Measurements from ENCODE around the gene VSTM4. TPM values are rescaled to one million over a fixed set of nuclear protein-coding genes. Genes with fewer than 3 reads are reported as not detected.

VSTM4 gene
- total and polyA plus RNA-seq, 9 of the 15 experiments (the other 6 are each of a cell fraction or from before 2014, with no cell fraction given): 1.0 to 7.9 (median 3.0) TPM

DNA sequence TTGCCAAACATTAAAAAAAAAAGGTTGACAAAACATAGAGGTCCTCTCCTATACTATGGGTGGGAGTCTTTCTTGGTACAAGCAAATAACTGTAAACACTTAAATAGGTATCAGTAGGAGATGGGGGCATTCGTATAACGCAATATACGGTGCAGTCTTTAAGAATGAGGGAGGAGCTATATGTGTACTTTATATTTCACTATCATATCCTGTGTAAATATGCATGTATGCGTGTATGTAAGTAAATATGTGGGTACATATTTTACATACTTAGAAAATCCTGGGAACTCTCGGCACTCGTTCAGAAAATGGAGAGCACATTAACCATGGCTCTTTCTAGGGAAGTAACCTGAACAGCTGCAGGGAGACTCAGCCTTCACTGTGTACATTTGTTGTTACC is 93.6 kb downstream of the VSTM4 start:
- Histone ChIP-seq H3K9ac (ENCODE audit: insufficient read depth in 1 of 2, low read depth in 2 of 2, low read length in 2 of 2) (no peak overlapping the region), H3K27me3 (ENCODE audit: control insufficient read depth in 2 of 2, insufficient read depth in 2 of 2, low read length in 2 of 2) (no peaks in the 10 kb centered on the region), H3K4me1 (replicated peaks in 1 of 2; ENCODE audit: control insufficient read depth in 2 of 2, insufficient read depth in 2 of 2, low read length in 2 of 2) (no peaks in the 10 kb centered on the region), H3K79me2 (ENCODE audit: control insufficient read depth, insufficient read depth, low read length) (no peaks in the 10 kb centered on the region), H3K27ac (ENCODE audit: extremely low read depth, low read depth, low read length) (no peak overlapping the region), H3K4me2 (ENCODE audit: insufficient read depth, low read length) (no peak overlapping the region), H3K36me3 (ENCODE audit: control insufficient read depth, insufficient read depth, low read length) (no peaks in the 10 kb centered on the region), H4K20me1 (replicated peaks; ENCODE audit: control insufficient read depth, insufficient read depth, low read length) (no peaks in the 10 kb centered on the region), H3K4me3 (no peak overlapping the region), H3K9me1 (ENCODE audit: control insufficient read depth, insufficient read depth, low read length) (no peaks in the 10 kb centered on the region), H2AFZ (ENCODE audit: low read depth, low read length) (no peak overlapping the region), H3K9me3 (replicated peaks; ENCODE audit: control insufficient read depth, insufficient read depth, low read depth, low read length) (no peaks in the 10 kb centered on the region)
- DNase-seq (ENCODE audit: extremely low read depth in 1 of 4, low spot score in 3 of 4) (no peak), FAIRE-seq (no peak), ATAC-seq (no peak)
- POLR2A ChIA-PET: interaction anchor here (1.6 kb wide), 1 partner anchor 11 kb away, joined by 4 read pairs; no protein-coding TSS in a partner anchor
- CTCF ChIA-PET (ENCODE audit: low intra/inter-chr PET ratio): interaction anchor here (0.7 kb wide), 1 partner anchor 86 kb away, joined by 3 read pairs; no protein-coding TSS in a partner anchor
- in situ Hi-C loops (cut with MboI): no loop called here
- BruUV-seq (replicated peaks): no TSS peak
- 56% methylated on average over 6 of the region's 6 CpGs for whole genome bisulfite sequencing (ENCODE audit: insufficient coverage, low coverage, missing lambda C conversion rate)
- no peak for TF ChIP-seq CHD2 (IDR thresholded peaks at IDR 0.05; ENCODE audit: low read depth, low read length)
- no peak for TF ChIP-seq MTA3 (IDR thresholded peaks at IDR 0.05; ENCODE audit: borderline replicate concordance)
- TF ChIP-seq, protein P1, sequence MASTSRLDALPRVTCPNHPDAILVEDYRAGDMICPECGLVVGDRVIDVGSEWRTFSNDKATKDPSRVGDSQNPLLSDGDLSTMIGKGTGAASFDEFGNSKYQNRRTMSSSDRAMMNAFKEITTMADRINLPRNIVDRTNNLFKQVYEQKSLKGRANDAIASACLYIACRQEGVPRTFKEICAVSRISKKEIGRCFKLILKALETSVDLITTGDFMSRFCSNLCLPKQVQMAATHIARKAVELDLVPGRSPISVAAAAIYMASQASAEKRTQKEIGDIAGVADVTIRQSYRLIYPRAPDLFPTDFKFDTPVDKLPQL (IDR thresholded peaks at IDR 0.05; ENCODE audit: extremely low read depth, insufficient read length): no peak
- TF ChIP-seq SRSF7 (optimal IDR thresholded peaks at IDR 0.05; ENCODE audit: low read depth, low read length): no peak
- TF ChIP-seq SREBF1 (IDR thresholded peaks at IDR 0.05; ENCODE audit: borderline replicate concordance, low read depth, low read length): no peak
- TF ChIP-seq, protein P2, sequence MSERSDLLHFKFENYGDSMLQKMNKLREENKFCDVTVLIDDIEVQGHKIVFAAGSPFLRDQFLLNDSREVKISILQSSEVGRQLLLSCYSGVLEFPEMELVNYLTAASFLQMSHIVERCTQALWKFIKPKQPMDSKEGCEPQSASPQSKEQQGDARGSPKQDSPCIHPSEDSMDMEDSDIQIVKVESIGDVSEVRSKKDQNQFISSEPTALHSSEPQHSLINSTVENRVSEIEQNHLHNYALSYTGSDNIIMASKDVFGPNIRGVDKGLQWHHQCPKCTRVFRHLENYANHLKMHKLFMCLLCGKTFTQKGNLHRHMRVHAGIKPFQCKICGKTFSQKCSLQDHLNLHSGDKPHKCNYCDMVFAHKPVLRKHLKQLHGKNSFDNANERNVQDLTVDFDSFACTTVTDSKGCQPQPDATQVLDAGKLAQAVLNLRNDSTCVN (CRISPR knock-in tag; IDR thresholded peaks at IDR 0.05): no peak
- no peak for TF ChIP-seq ZNF354B (CRISPR knock-in tag; IDR thresholded peaks at IDR 0.05)
- TF ChIP-seq CBX8 (IDR thresholded peaks at IDR 0.05; ENCODE audit: borderline replicate concordance, extremely low read depth, low read depth, low read length, poor library complexity, severe bottlenecking): no peak
- intact Hi-C loops (cut with micrococcal nuclease): no loop called here
